IPS DF 19.7 (cell line): ENCODE measurements around the gene TLE3.

ENCODE experiments used
- DNase-seq: peaks from one replicate; pipeline ENCODE4 v3.0.0-alpha.2; 2013; ENCODE audit warnings: low read depth, low spot score

Gene TLE3

GRCh38 chr15:70006259-70007147, 91.2 kb downstream of the TLE3 start:
- DNase-seq, result no peak

GRCh38 chr15:70004826-70005225, 92.9 kb downstream of the TLE3 start:
- DNase-seq, result no peak

DNA sequence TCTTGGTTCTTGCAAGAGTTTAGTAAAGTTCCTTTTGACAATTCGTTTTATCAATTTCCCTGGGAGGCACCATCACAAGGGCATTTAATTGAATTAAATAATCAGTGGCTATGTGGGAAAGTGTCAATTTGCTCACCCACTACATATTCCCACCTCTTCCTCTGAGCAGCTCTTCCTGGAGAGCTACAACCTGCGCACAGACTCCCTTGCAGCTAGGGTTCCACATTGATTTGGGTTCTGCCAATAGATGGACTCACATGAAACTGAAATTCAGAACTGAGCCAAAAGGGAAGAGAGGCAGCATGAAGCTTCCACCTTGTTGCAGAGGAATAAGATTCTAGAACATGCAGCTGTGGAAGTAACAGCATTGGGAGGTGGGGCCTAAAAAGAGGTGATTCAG, 94.8 kb downstream of the TLE3 start:
- DNase-seq, result no peak

DNA sequence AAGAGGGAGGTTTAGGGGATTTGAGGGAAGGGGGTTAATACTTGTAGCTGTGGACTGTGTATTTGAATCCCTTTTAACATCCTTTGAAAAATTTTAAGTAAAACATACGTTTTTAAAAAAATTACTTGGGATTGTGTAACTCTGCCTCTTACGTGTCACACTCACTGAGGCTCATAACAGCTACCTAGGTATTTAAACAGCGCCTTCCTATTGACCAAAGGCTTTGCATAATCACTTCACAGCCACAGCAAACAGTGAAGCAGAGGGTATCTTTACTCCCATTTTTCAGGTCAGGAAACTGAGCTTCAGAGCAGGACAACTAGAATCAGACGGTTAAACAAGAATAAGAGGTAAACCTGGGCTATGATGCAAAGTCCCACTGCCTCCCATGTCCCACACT, 95.9 kb downstream of the TLE3 start:
- DNase-seq, result no peak

DNA sequence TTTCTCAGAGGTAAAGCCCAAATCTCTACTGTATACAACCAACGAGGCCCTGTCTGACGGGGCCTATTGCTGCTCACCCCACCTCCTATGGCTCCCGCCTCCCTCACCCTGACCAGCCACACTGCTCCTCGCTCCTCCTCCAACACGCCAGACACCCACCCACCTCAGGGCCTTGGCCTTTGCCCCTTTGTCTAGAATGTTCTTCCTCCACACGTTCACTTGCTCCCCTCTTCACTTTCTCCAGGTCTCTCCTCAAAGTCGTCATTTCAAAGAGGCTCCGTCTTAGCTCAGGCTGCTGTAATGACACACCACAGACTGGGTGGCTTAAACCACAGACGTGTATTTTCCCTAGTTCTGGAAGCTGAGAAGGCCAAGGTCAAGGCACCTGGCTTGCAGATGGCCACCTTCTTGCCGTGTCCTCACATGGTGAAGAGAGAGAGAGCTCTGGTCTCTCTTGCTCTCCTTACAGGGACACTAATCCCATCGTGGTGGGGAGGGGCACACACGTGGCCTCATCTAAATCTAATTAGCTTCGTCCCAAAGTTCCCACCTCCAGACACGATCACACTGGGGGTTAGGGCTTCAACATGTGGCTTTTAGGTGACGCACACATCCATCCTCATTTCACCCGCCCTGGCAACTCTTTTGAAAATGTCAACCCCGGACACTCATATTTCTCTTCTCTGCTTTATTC, 98.2 kb downstream of the TLE3 start:
- DNase-seq, result no peak

GRCh38 chr15:69998541-69999391, 99.0 kb downstream of the TLE3 start:
- no peak for DNase-seq

- DNase-seq, result no peak
Observed at GRCh38 chr15:69997813-69998212, 99.9 kb downstream of the TLE3 start.
